Heart right ventricle (tissue), 16 donors: ENCODE data around the gene ATP6V1B1. TPM values are rescaled to one million over a fixed set of nuclear protein-coding genes. Genes with fewer than 3 reads are reported as not detected.

ENCODE experiments used
- ATAC-seq, 8 donors: fragments of 200-7000 bp; cut with Tn5 transposase; one replicate each; pipeline ENCODE4 v1.9.1; 2020; ENCODE audit warnings: mild to moderate bottlenecking in 8 of 8, moderate library complexity in 8 of 8, moderate number of reproducible peaks in 1 of 8
- DNase-seq, 2 donors: peaks; one replicate each; pipeline ENCODE4 v3.0.0-alpha.2; 2020
- H3K27ac ChIP-seq, 10 donors: fragments of 200-600 bp; sonication (generic) in 2 of 10; one replicate each; pipeline versions ENCODE4 v1.5.0 to v1.8.0; 2020 to 2022; ENCODE audit warnings: mild to moderate bottlenecking in 3 of 10
- H3K27me3 ChIP-seq, 7 donors: fragments of 200-600 bp; one replicate each; pipeline ENCODE4 v1.8.0; 2021 to 2022; ENCODE audit warnings: mild to moderate bottlenecking in 2 of 7
- H3K36me3 ChIP-seq, 9 donors: fragments of 200-600 bp; sonication (generic) in 1 of 9; one replicate each; pipeline versions ENCODE4 v1.5.0 to v1.8.0; 2020 to 2022; ENCODE audit warnings: mild to moderate bottlenecking in 2 of 9
- H3K4me1 ChIP-seq, 9 donors: fragments of 200-600 bp; sonication (generic) in 1 of 9; one replicate each; pipeline versions ENCODE4 v1.5.0 to v1.8.0; 2020 to 2022; ENCODE audit warnings: mild to moderate bottlenecking in 4 of 9
- H3K4me3 ChIP-seq, 10 donors: fragments of 200-600 bp; sonication (generic) in 2 of 10; one replicate each; pipeline versions ENCODE4 v1.5.0 to v1.8.0; 2020 to 2022; ENCODE audit warnings: mild to moderate bottlenecking in 7 of 10, moderate library complexity in 2 of 10
- H3K9me3 ChIP-seq, 11 donors: fragments of 200-600 bp in 10 of 11; sonication (generic) in 2 of 11; one replicate each; pipeline versions ENCODE4 v1.5.0 to v1.8.0; 2013 to 2022; ENCODE audit warnings: mild to moderate bottlenecking in 2 of 11, control low read depth in 1 of 11, moderate library complexity in 1 of 11
- CTCF ChIP-seq, 9 donors: fragments of 200-600 bp; sonication (generic) in 2 of 9; IDR thresholded peaks; one replicate each; pipeline versions ENCODE4 v1.5.0 to v1.8.0; 2021 to 2022; ENCODE audit warnings: antibody characterized with exemption in 9 of 9, mild to moderate bottlenecking in 5 of 9, moderate library complexity in 1 of 9
- WGBS, 2 donors: extraction: QIAGEN DNeasy Blood & Tissue Kit; methylation state at CpG; one replicate each; pipeline ENCODE4 v1.1.7; 2013; ENCODE audit warnings: inconsistent platforms in 1 of 2; 5-methylcytosine and 5-hydroxymethylcytosine counted together
- intact Hi-C, 10 donors: fragments of 100-400 bp; cut with DNase I; formaldehyde crosslinking; loops; one replicate each; pipeline versions ENCODE4 v1.11.1 to v1.14.2; 2022
- polyA plus RNA-seq, 2 donors: library from polyadenylated mRNA; stranded (reverse); fragments of 200-250 nt; gene quantifications; one replicate each; pipeline ENCODE4 v1.2.3, GENCODE V29; 2013
- total RNA-seq, 10 donors: library from RNA; stranded (reverse); fragmentation: NEBNext Ultra II Directional in 3 of 10; extraction: Animal tissue kit (Norgen Biotek cat#: 25700) in 3 of 10; gene quantifications; one replicate each; pipeline versions ENCODE4 v1.2.1 to v1.2.4, GENCODE V29; 2021 to 2023
- donor health status: Arrhythmogenic right ventricular cardiomyopathy.
- donor health status: ischemic (EF 13 %, LVEDD 7.1; RV severe dilation, severe dysfunction).
- donor health status: healthy with polysubstance abuse.
- donor health status: DM: no; HTN: yes; CAD: no.
- donor health status: DM: no; HTN: no; CAD: no.
- donor health status: ischemic (EF 25% LVEDD 6.9; RV normal size, moderate dysfunction).
- donor health status: ischemic (EF 25% LVEDD 5.7; RV mildly dilated, moderate dysfunction).
- donor health status: healthy.
- donor health status: DM: yes; HTN: yes; CAD: no.
- donor health status: Ischemic cardiomyopathy.
- donor health status: ischemic (EF 35%, LVEDD 5.7; RV mildly dilated, moderate dysfunction).
- donor health status: nonischemic (EF 11% LVEDD 7.7; RV severe dilation, severe dysfunction).
- donor health status: DM: yes; HTN: yes; CAD: no.
- donor health status: PGD.
- donor health status: ischemic (EF 29% LVEDD 5.4; RV normal size, mild dysfunction).
- donor health status: nonischemic (EF 23%, LVEDD 6.1; RV moderate dilation, normal function).

Gene ATP6V1B1
- total and polyA plus RNA-seq, 12 donors = 0.28 to 6.4 (median 0.88) TPM; not detected in 4

GRCh38 chr2:70962211-70962884 lies 26.6 kb downstream of the ATP6V1B1 start:
- H3K27me3 ChIP-seq = peaks cover 4 to 53% (median 38%) of the 10 kb centered on the region in 7 donors
- DNase-seq = no peak
- no peak for ATAC-seq
- WGBS, 2 donors = 78 to 80% methylated on average over 12 of the region's 12 CpGs
- no peak overlapping the region for H3K27ac ChIP-seq
- no peaks in the 10 kb centered on the region for H3K36me3 ChIP-seq
- intact Hi-C loops = no loop called here
- H3K4me1 ChIP-seq = peaks cover 2 to 10% (median 8%) of the 10 kb centered on the region in 9 donors
- H3K4me3 ChIP-seq = no peak overlapping the region
- TF ChIP-seq CTCF (IDR thresholded peaks at IDR 0.05) = no peak
- no peaks in the 10 kb centered on the region for H3K9me3 ChIP-seq

GRCh38 chr2:70962885-70963878 lies 27.5 kb downstream of the ATP6V1B1 start:
- peaks cover 2 to 10% (median 8%) of the 10 kb centered on the region in 9 donors for H3K4me1 ChIP-seq
- H3K27me3 ChIP-seq = peaks cover 4 to 45% (median 33%) of the 10 kb centered on the region in 7 donors
- DNase-seq (no peak), ATAC-seq (no peak)
- no peak overlapping the region for H3K27ac ChIP-seq
- intact Hi-C loops = no loop called here
- H3K36me3 ChIP-seq = no peaks in the 10 kb centered on the region
- no peaks in the 10 kb centered on the region for H3K9me3 ChIP-seq
- no peak for TF ChIP-seq CTCF (IDR thresholded peaks at IDR 0.05)
- no peak overlapping the region for H3K4me3 ChIP-seq
- 68 to 78% methylated on average over 18 of the region's 18 CpGs for WGBS, 2 donors

- H3K9me3 ChIP-seq = no peaks in the 10 kb centered on the region
- ATAC-seq (no peak), DNase-seq (no peak)
- no peaks in the 10 kb centered on the region for H3K36me3 ChIP-seq
- TF ChIP-seq CTCF (IDR thresholded peaks at IDR 0.05) = no peak
- H3K4me3 ChIP-seq = no peak overlapping the region
- 54 to 63% methylated on average over 4 of the region's 4 CpGs for WGBS, 2 donors
- H3K27me3 ChIP-seq = peaks cover 4 to 45% (median 28%) of the 10 kb centered on the region in 7 donors
- intact Hi-C loops = no loop called here
- H3K4me1 ChIP-seq = peaks cover 2 to 10% (median 8%) of the 10 kb centered on the region in 9 donors
- no peak overlapping the region for H3K27ac ChIP-seq
Observed at GRCh38 chr2:70964133-70964532, 28.4 kb downstream of the ATP6V1B1 start.

- peak; percentile 55 to 74 for DNase-seq
- H3K36me3 ChIP-seq = no peaks in the 10 kb centered on the region
- peak; percentile 60 to 93 (median 82) for ATAC-seq
- H3K27ac ChIP-seq = no peak overlapping the region
- TF ChIP-seq CTCF (IDR thresholded peaks at IDR 0.05) = peak; percentile 37 to 86 (median 76)
- intact Hi-C loops = no loop called here
- WGBS, 2 donors = 5 to 22% methylated on average over 59 of the region's 59 CpGs
- H3K4me1 ChIP-seq = peaks cover 2 to 10% (median 8%) of the 10 kb centered on the region in 9 donors
- peak overlapping the region in 9 of 10 donors; percentile 26 to 66 (median 51) for H3K4me3 ChIP-seq
- no peaks in the 10 kb centered on the region for H3K9me3 ChIP-seq
- H3K27me3 ChIP-seq = peaks cover 4 to 48% (median 28%) of the 10 kb centered on the region in 7 donors
Observed at GRCh38 chr2:70964596-70965386, 29.1 kb downstream of the ATP6V1B1 start.
